Astrocyte of the hippocampus (primary cell): ENCODE data around the gene OSER1.
A peak's percentile ranks its signal among the peaks of the same experiment; 100 is the strongest.
"Not testable (repeated sequence)": the region's sequence is repeated elsewhere in the genome, so short reads cannot be mapped to it uniquely, and the experiment has no call there.

Experiments
- DNase-seq: peaks from one replicate; pipeline ENCODE4 v3.0.0; 2011; ENCODE audit warnings: low read depth, low spot score

Gene OSER1

GRCh38 chr20:44204156-44204831 is 6.3 kb downstream of the OSER1 start:
- DNase-seq = peak; percentile 86

- DNase-seq = no peak
Observed at GRCh38 chr20:44203161-44203560, 7.4 kb downstream of the OSER1 start.

- no peak for DNase-seq
Observed at GRCh38 chr20:44200983-44201382, 9.6 kb downstream of the OSER1 start.

- DNase-seq = no peak
Observed at GRCh38 chr20:44200371-44200770, 10.2 kb downstream of the OSER1 start.

GRCh38 chr20:44199877-44200276 is 10.7 kb downstream of the OSER1 start:
- no peak for DNase-seq

- DNase-seq = no peak
Observed at GRCh38 chr20:44198872-44199271, 11.7 kb downstream of the OSER1 start.

- no peak for DNase-seq
Observed at GRCh38 chr20:44196271-44196670, 14.3 kb downstream of the OSER1 start.

- no peak for DNase-seq
Observed at GRCh38 chr20:44195605-44196004, 15.0 kb downstream of the OSER1 start.

GRCh38 chr20:44193801-44194200 is 16.8 kb downstream of the OSER1 start:
- DNase-seq = no peak

GRCh38 chr20:44191640-44192039 is 18.9 kb downstream of the OSER1 start:
- DNase-seq = not testable (repeated sequence)

- peak; percentile 89 for DNase-seq
Observed at GRCh38 chr20:44190197-44190852, 20.2 kb downstream of the OSER1 start.

GRCh38 chr20:44188752-44189151 is 21.8 kb downstream of the OSER1 start:
- no peak for DNase-seq

- DNase-seq = peak; percentile 77
Observed at GRCh38 chr20:44187772-44188709, 22.5 kb downstream of the OSER1 start.

GRCh38 chr20:44187054-44187771 is 23.4 kb downstream of the OSER1 start, which contains the start of gene JPH2:
Gene JPH2, minus strand, starts transcription at chr20:44187188. Its CDS starts 483 bp downstream, at chr20:44186705.
- peak; percentile 84 for DNase-seq

- DNase-seq = peak; percentile 41
Observed at GRCh38 chr20:44186674-44187053, 23.9 kb downstream of the OSER1 start.

GRCh38 chr20:44186201-44186600 is 24.4 kb downstream of the OSER1 start:
- no peak for DNase-seq

GRCh38 chr20:44185574-44185973 is 25.0 kb downstream of the OSER1 start:
- DNase-seq = no peak

- DNase-seq = no peak
Observed at GRCh38 chr20:44183282-44183681, 27.3 kb downstream of the OSER1 start.

- no peak for DNase-seq
Observed at GRCh38 chr20:44182863-44183262, 27.7 kb downstream of the OSER1 start.

- DNase-seq = no peak
Observed at GRCh38 chr20:44182135-44182765, 28.3 kb downstream of the OSER1 start.

- no peak for DNase-seq
Observed at GRCh38 chr20:44181611-44182010, 29.0 kb downstream of the OSER1 start.
